Amygdala (tissue), 56 donors: ENCODE measurements around the gene EPN1.
"Not testable (repeated sequence)": the region's sequence is repeated elsewhere in the genome, so short reads cannot be mapped to it uniquely, and the experiment has no call there.

Experiments used
- DNase-seq, 56 donors: peaks; one replicate each; lab custom pipeline; 2025; lab: John Stamatoyannopoulos, UW

Gene EPN1

GRCh38 chr19:55712804-55713631 is 38.0 kb downstream of the EPN1 start:
- no peak for DNase-seq

GRCh38 chr19:55716531-55716930 is 41.5 kb downstream of the EPN1 start:
- DNase-seq = no peak

GRCh38 chr19:55717251-55717650 is 42.2 kb downstream of the EPN1 start:
- DNase-seq = no peak

- DNase-seq = not testable (repeated sequence)
These were observed 43.1 kb downstream of the EPN1 start for GRCh38 chr19:55717879-55718711.

- DNase-seq = no peak
These were observed 45.3 kb downstream of the EPN1 start for GRCh38 chr19:55720214-55720746.

GRCh38 chr19:55720801-55721200 is 45.8 kb downstream of the EPN1 start:
- no peak for DNase-seq

- no peak for DNase-seq
These were observed 48.5 kb downstream of the EPN1 start for GRCh38 chr19:55723491-55723890.

GRCh38 chr19:55730378-55730777 is 55.4 kb downstream of the EPN1 start:
- DNase-seq = not testable (repeated sequence)

GRCh38 chr19:55738302-55738701 is 63.3 kb downstream of the EPN1 start, which contains the start of gene NLRP9:
TSS of gene NLRP9 (minus strand) at chr19:55738402. CDS start at chr19:55738374, 28 bp downstream.
- no peak for DNase-seq

- no peak for DNase-seq
These were observed 75.7 kb downstream of the EPN1 start for GRCh38 chr19:55750715-55751114.

- no peak for DNase-seq
These were observed 78.4 kb downstream of the EPN1 start for GRCh38 chr19:55753401-55753800.

- not testable (repeated sequence) for DNase-seq
These were observed 81.8 kb downstream of the EPN1 start for GRCh38 chr19:55756808-55757207.

- not testable (repeated sequence) for DNase-seq
These were observed 83.8 kb downstream of the EPN1 start, which contains the start of gene RFPL4A for GRCh38 chr19:55758797-55759196. TSS of gene RFPL4A (plus strand) at chr19:55759097. CDS start at chr19:55761801, 2,704 bp downstream.
